Activated effector memory CD4-positive, alpha-beta T cell treated with Interleukin-2 at 50 U/mL for 16 hours (primary cell): ENCODE measurements around the gene DGCR8.

Experiments
- DNase-seq: peaks from one replicate; pipeline ENCODE4 v3.0.0-alpha.2; 2020

The DGCR8 gene

DNA sequence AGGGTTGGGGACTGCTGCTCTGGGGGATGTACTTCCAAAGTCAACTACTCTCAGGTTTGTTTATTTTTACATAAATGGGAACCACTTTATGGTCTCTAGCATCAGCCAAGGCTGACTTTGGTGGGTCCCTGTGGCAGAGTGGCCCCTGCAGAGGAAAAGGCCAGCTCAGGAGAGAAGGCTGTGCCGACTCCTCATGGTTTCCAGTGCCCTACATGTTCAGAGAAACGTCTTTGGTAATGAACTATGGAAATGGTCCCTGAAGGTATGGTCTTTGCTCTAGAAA is 48.5 kb downstream of the DGCR8 start:
- DNase-seq: no peak

DNA sequence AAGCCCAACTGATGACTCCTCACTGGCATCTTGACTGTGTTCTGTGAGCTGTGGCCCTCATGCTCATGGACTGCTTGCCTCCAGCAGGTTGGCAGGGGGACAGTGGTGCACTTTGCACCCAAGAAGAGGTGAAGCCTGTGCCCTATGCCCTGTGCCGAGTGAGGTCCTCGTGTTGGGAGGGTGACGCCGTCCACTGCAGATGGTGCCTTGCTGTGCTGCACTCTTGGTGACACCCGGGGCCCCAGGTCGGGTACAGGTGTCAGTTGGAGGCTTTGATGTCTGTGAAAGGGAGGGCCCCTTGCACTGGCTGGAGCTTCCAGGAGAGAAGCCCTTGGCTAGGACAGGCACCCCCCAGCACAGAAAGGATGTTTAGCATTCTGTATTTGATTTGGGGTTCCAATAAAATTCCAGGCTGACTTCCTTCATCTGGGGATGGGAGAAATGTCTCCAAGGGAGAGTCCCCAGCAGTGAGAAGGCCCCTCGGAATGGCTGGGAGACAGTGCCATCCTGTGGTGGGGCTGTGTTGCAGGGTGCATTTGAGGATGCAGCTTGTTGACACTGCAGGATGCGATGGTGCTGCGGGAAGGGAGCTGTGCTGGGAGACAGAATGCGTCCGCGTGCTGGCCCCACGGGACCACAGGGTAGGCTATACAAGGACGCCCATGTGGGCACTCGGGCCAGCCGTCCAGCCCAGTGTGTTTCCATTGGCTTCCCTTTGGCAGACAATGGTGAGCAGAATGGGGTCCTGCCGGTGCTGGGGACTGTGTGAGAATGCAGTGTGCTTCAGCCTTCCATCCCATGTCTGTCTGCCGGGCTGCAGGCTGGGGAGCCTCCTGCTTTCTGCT is 49.1 kb downstream of the DGCR8 start:
- DNase-seq: peak; percentile 46

DNA sequence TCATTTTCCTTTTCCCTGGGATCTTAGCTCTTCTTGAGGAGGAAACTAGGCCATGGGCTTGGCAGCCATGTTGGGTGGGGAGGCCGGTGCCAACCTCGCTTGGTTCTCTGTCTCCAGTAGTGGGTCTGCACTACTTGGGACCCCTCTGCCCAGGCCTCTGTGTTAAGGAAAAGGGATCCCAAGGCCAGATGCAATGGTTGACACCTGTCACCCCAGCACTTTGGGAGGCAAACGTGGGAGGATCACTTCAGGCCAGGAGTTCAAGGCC is 49.6 kb downstream of the DGCR8 start:
- DNase-seq: no peak

DNA sequence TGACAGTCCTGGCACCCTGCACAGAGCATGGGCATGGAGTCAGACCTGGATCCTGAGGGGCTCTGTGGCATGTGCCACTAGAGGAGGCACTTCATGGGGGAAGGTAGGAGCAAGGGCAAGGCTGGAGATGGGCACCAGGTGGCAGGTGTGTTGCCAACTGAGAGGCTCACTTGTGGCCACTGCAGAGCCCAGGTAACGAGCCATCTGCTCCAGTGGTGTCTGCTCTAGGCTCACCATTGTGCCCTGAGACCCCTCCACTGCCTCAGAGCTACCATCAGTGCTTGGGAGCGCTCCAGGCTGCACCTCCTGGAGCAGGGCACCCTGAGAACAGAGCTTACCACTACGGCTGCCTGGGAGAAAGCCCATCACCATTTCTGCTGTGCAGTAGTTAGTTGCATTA is 50.3 kb downstream of the DGCR8 start:
- DNase-seq: no peak

DNA sequence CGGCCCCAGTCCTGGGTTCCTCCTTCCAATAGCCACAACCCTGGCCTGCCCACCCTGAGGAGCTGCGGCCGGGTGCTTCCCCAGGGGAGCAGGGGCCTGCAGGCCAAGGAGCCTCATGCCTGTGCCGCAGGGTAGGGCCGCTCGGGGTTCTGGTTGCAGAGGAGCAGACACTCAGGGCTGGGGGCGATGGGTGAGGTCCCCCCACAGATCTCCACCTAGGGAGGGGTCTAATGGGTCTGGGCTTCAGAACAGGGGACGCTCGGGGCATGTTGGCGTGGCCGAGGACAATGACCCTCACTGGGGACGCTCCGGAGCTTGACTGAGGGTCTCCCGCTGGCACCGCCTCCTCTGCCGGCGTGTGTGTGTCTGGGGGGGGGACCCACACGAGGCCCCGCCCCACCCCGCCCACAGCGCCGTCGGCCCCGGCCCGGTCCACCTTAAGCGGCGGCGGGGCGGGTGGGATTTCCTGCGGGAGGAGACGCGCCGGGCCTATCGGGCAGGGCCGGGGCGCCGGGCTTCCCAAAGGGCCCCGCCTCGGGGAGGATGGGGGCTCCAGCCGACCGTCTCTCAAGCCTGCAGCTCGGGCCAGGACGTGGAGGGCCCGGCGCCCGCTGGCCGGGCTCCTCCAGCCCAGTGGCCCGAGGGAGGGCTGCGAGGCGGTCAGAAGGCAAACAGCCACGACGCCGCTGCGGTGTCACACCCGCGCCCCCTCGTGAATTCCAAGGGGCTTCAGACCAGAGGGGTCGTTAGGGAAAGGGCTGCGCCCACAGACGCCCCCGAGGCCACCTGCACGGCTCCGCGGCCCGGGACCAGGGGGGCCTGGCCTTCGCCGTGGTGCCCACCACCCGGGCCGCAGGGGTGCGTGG is 50.9 kb downstream of the DGCR8 start:
- peak; percentile 73 for DNase-seq

DNA sequence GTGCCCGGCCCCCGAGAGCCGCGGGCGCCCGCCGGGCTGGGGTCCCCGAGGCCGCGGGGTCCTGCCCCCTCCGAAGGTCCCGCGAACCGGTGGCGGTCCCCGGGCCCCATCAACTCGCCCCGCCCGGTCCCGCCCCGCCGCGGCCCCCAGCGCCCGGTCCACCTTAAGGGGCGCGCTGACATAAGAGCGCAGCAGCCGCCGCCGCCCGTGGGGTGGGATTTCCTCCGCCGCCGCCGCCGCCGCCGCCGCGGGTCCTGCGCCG is 51.5 kb downstream of the DGCR8 start, which contains the start of gene ZDHHC8:
TSS of gene ZDHHC8 (plus strand) at position 208 of the 262 bp plus-strand sequence. CDS start 144 bp downstream, outside the sequence.
- DNase-seq: peak; percentile 22

DNA sequence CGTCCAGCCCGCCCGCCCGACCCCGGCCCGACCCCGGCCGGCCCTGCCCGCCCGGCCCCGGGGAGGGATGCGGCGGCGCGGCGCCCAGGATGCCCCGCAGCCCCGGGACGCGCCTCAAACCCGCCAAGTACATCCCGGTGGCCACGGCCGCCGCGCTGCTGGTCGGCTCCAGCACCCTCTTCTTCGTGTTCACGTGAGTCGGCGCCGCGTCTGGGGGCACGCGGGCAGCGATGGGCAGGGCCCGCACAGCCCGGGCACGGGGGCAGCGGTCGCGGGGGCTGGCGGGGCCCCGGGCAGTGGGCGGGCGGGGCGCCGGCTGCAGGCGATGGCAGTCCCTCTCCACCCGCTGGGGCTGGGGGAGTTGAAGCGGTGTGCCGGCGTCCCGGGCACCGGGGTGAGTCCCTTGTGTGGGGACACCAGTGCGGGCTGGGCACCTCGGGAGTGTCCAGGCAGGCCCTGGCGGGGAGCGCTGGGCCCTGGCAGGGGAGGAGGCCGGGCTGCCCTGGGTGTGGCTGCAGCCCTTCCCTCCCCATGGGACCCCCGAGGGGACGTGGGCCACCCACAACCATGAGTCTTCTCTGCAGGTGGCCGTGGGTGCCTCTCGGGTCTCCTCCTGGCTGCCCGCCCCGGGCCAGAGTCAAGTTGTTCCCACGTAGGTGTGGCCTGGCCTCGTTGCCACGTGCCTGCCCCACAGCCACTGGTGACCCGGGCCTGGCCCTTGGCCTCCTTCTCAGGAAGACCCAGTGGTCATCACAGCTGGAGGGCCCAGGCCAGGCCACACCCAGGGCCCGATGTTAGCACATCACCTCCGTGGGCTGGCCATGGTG is 52.0 kb downstream of the DGCR8 start:
- peak; percentile 14 for DNase-seq

DNA sequence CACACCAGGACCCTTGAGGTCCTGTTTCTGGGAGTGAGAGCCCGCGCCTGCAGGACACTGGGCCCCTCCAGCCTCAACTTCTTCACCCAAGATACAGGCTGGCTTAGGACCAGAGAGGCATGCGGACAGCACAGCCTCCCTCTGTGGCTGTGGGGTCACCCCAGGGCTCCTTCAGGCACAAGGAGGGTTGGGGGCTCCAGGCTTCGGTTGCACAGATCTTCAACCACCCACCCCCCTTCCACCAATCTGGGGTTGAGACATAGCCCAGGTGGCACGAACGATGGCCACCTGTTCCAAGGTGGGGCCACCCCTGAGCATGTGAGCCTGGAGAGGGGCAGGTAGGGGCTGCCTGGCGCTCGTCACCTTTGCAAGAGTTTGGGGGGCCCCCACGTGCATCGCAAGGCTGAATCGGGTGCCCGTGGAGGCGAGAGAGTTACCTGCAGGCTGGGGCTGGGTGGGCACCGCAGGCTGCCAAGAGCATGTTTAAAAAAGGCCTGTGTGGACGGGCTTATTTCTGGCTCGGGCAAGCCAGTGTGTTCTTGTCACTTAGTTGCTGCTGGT is 52.7 kb downstream of the DGCR8 start:
- DNase-seq: no peak

DNA sequence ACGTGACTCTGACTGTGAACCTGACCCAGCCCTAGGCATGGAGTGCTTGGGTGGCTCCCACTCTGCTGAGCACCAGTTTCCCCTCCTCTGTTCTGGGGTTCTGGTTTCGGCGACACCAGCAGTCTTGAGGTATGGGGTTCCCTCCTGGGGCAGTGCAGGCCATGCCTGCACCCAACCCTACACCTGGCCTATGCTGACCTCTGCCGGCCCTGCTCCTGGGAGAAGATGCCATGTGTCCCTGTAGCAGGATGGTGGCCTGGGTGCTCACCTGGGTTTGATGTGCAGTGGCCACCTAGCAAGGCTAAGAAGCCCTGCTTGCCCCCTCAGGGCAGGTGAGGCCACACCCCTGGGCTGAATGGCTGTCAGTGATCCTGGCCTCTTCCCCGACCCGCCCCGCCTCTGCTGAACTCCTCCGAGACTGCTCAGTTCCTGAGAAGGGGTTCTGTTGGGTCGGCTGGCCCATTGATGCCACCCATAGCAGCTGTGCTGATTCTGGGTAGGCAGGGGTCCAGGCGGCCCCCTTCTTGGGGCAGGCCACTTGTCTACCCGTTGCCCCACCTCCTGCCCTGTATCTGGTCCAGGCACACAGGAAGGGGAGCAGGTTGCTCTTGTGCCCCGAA is 54.0 kb downstream of the DGCR8 start:
- DNase-seq: no peak

DNA sequence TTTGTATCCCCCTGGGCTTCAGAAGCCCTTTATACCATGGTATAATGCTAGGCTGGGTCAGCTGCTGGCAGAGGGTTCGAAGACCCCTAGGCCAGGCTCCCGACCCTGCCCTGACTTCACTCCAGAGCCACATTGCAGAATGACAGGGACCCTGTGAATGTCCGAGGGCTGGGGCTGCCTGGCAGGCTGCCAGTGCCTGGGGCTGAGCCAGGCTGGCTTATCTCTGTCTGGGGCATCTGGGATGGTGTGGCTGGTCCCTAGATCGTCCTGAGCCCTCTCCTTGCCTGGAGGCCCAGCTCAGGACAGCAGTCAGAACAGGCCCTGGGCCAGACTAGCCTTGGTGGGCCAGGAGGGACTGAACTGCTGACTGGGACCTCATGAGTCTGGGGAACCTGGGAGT is 55.2 kb downstream of the DGCR8 start:
- no peak for DNase-seq

DNA sequence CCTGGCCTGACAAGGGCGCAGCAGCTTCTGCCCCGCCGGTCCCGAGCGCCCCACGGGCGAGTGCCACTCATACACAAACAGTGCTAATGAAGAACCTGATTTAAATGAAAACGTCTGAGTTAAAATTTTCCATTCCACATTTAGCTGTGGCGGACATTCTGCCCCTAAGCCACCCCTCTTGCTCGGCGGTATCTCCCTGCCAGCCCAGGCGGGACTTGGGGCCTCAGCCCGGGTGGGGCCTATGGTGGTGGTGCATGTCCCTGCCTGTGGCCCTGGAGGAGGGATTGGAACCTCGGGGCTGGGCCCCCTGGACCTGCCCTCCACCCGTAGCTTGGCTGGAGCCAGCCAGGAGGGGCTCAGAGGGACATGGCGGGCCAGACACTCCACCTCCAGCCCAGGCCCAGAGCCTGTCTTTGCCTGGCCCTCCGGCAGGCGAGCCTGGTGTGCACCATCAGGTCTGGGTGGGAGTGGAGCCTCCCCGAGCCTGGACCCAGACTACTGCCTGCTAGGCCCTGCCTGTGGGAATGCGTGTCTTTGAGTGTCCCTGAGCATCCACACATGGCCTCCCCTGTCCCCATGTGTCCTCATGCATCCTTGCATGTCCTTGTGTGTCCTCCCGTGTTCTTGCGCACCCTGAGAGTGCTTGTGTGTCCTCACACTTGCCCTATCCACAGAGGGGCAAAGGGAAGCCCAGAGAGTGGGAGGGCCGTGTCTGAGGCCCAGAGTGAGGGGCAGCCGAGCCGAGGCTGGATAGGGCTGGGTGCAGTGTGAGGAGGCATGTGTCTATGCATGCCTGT is 56.0 kb downstream of the DGCR8 start:
- no peak for DNase-seq

DNA sequence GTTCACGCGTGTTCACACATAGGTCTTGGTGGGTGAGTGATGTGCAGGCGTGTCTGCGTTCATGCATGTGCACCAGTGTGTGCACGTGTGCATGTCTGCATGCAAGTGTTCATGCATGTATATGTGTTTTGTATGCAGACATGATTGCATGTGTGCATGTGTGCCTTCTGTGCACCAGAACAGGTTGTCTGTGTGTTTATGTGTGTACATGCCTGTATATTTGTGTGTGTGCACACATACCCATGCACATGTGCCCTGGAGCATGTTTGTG is 56.5 kb downstream of the DGCR8 start:
- DNase-seq: no peak

DNA sequence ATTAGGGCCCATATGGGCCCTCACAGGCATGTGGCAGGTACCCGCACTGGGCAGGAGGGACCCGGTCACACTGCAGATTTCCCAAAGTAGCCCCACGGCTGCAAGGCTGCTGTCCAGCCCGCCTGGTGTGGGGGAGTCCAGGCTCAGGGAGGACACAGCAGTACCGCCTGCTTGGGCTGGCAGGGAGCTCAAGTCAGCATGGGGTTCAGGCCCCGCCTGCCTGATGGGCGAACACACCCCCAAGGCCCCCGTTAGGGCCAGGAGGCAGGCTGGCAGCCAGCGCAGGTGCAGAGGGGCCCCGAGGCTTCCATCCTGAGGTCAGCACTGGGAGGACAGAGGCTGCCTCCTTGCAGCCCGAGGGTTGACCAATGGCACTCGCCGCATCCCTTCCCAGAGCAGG is 57.1 kb downstream of the DGCR8 start:
- DNase-seq: no peak

DNA sequence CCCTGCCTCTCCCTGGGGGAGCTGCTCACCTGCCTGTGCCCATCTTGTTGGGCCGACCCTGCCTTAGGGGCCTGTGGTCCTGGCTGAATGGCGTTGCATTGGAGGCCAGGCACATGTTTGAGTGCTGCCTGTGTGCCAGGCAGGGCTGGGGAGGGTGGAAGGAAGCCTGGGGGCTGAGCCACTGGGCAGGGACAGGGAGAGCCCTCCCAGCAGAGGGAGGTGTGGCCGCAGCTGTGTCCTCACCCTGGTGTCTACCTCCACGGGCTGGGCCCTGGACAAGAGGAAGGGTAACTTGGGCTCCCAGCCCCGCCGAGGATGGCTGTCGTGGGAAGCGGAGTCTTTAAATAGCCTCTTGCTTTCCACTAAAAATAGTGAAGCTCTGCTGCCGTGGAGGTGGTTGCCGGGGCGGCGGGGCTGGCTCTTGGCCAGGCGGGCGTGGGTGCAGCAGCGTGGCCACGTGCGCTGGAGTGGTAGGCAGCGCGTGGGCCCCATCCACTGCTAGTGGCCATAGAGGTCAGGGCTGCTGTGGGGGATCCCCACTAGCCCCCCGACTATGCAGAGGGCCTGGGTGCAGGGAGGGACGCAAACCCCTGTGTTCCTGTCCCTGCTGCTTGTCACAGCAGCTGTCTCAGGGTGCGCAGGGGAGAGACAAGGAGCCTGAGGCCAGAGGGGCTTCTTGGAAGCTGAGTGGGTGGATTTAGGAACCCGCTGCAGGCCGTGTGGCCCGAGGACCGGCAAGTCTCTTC is 57.8 kb downstream of the DGCR8 start:
- no peak for DNase-seq

DNA sequence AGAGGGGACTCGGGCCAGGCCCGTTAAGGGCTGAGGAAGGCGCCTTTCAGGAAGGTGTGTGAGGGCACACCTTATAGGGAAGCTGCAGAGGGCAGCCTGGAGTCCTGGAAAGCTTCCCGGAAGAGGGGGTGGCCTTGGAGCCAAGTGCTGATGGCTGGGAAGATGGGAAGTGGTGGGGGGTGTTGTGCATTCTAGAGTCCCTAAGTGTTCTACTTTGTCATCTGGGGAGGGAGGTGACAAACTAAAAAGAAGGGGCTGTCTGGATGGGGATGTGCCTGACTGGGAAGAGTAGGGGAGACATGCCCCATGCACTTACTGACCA is 58.3 kb downstream of the DGCR8 start:
- DNase-seq: no peak

DNA sequence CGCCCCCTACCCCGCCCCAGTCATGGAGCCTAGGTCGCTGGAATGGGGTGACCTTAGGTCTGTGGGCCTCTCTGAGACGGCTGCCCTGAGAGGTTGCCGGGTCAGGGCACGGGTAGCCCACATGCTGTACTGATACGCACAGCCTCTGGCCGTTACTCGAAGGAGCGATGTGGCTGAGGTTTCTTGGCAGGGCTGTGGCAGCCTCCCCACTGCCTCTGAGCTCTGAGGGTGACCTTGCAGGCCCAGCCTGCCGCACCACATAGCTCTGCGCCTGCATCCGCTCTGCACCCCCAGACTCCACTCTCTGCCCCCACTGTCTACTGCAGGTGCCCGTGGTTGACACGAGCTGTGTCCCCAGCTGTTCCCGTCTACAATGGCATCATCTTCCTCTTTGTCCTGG is 58.8 kb downstream of the DGCR8 start:
- DNase-seq: no peak

DNA sequence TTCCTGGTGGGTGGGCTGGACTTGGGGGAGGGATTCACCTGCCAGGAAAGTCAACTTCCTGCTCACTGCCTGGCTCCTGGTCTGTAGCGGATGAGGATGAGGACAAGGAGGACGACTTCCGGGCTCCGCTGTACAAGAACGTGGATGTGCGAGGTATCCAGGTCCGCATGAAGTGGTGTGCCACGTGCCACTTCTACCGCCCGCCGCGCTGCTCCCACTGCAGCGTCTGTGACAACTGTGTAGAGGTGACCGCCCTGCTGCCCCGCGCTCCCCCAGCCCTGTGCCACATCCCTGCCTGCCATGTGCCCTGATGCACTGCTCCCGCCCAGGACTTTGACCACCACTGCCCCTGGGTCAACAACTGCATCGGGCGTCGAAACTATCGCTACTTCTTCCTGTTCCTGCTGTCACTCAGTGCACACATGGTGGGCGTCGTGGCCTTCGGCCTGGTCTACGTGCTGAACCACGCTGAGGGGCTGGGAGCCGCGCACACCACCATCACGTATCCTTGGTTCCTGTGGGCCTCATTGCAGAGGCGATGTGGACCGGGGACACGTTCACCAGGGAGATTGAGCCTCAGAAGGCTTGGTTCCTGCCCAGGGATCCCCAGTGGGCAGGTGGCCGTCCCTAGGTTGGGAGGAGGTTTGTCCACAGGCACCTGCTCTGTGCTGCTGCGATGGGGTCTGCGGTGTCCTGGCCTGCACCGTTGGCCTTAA is 59.5 kb downstream of the DGCR8 start:
- no peak for DNase-seq

DNA sequence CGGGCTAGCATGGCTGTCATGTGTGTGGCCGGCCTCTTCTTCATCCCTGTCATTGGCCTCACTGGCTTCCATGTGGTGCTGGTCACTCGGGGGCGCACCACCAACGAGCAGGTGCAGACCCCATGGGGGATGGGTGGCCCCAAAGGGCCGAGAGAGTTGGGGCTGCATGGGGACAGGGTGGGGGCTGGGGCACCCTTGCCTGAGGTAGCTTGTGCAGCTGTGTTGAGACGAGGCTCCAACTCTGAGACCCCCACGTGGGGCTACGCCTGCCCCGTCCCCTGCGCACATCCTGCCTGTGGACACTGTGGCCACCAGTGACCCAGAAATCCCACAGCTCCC is 60.0 kb downstream of the DGCR8 start:
- no peak for DNase-seq

DNA sequence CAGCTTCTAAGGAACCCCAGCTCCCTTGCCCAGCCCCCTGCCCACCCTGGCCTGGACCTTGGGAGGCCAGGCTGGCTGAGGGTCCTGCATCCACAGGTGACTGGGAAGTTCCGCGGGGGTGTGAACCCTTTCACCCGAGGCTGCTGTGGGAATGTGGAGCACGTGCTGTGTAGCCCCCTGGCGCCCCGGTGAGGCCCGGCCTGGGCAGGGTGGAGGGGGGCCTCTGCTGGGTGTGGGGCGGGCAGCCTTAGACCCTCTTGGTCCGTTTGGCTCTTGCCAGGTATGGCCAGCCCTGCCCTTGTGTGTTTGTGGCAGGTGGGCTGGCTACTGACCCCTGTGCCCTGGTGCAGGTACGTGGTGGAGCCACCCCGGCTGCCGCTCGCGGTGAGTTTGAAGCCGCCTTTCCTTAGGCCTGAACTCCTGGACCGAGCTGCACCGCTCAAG is 60.5 kb downstream of the DGCR8 start:
- no peak for DNase-seq

DNA sequence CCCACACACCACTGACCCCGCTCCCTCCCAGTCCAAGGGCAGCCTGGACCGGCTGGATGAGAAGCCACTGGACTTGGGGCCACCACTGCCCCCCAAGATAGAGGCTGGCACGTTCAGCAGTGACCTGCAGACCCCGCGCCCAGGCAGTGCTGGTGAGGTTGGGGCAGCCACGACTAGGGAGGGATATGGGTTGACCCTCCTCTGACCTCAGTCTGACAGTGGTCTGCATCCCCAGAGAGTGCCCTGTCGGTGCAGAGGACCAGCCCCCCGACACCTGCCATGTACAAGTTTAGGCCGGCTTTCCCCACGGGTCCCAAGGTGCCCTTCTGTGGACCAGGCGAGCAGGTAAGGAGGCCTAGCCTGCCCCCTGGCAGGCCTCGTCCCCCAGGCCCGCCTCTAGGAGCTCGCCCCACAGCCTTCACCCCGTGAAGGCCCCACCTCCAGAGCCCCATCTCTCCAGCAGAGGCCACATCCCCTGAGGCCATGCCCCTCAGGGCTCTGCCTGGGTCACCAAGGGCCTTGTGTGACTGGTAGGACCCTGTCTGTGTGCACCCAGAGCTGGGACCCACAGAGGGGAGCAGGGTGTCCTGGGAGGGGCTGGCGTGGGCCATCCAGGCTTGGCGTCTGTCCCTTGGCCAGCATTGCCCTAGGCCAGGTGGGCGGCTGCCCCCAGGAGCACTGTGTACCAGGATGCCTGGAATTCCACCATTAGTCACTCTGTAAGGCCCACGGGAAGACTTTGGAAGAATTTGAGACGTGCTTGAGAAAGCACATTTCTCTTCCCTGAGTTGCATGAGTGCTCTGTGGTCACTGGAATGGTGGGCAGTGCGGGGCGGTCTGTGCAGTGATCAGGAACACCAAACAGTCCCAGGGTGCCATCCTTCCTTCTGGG is 61.4 kb downstream of the DGCR8 start:
- no peak for DNase-seq
